ENCODE measurements around the gene TRIM66. TPM values are rescaled to one million over a fixed set of nuclear protein-coding genes. Genes with fewer than 3 reads are reported as not detected.

TRIM66 gene
- total and polyA plus RNA-seq, 9 of the 15 experiments (the other 6 are each of a cell fraction or from before 2014, with no cell fraction given), result 1.1 to 7.3 (median 4.9) TPM

GRCh38 chr11:8730697-8731020 is 48.2 kb upstream of the TRIM66 start (continued):
- TF ChIP-seq, protein P1, sequence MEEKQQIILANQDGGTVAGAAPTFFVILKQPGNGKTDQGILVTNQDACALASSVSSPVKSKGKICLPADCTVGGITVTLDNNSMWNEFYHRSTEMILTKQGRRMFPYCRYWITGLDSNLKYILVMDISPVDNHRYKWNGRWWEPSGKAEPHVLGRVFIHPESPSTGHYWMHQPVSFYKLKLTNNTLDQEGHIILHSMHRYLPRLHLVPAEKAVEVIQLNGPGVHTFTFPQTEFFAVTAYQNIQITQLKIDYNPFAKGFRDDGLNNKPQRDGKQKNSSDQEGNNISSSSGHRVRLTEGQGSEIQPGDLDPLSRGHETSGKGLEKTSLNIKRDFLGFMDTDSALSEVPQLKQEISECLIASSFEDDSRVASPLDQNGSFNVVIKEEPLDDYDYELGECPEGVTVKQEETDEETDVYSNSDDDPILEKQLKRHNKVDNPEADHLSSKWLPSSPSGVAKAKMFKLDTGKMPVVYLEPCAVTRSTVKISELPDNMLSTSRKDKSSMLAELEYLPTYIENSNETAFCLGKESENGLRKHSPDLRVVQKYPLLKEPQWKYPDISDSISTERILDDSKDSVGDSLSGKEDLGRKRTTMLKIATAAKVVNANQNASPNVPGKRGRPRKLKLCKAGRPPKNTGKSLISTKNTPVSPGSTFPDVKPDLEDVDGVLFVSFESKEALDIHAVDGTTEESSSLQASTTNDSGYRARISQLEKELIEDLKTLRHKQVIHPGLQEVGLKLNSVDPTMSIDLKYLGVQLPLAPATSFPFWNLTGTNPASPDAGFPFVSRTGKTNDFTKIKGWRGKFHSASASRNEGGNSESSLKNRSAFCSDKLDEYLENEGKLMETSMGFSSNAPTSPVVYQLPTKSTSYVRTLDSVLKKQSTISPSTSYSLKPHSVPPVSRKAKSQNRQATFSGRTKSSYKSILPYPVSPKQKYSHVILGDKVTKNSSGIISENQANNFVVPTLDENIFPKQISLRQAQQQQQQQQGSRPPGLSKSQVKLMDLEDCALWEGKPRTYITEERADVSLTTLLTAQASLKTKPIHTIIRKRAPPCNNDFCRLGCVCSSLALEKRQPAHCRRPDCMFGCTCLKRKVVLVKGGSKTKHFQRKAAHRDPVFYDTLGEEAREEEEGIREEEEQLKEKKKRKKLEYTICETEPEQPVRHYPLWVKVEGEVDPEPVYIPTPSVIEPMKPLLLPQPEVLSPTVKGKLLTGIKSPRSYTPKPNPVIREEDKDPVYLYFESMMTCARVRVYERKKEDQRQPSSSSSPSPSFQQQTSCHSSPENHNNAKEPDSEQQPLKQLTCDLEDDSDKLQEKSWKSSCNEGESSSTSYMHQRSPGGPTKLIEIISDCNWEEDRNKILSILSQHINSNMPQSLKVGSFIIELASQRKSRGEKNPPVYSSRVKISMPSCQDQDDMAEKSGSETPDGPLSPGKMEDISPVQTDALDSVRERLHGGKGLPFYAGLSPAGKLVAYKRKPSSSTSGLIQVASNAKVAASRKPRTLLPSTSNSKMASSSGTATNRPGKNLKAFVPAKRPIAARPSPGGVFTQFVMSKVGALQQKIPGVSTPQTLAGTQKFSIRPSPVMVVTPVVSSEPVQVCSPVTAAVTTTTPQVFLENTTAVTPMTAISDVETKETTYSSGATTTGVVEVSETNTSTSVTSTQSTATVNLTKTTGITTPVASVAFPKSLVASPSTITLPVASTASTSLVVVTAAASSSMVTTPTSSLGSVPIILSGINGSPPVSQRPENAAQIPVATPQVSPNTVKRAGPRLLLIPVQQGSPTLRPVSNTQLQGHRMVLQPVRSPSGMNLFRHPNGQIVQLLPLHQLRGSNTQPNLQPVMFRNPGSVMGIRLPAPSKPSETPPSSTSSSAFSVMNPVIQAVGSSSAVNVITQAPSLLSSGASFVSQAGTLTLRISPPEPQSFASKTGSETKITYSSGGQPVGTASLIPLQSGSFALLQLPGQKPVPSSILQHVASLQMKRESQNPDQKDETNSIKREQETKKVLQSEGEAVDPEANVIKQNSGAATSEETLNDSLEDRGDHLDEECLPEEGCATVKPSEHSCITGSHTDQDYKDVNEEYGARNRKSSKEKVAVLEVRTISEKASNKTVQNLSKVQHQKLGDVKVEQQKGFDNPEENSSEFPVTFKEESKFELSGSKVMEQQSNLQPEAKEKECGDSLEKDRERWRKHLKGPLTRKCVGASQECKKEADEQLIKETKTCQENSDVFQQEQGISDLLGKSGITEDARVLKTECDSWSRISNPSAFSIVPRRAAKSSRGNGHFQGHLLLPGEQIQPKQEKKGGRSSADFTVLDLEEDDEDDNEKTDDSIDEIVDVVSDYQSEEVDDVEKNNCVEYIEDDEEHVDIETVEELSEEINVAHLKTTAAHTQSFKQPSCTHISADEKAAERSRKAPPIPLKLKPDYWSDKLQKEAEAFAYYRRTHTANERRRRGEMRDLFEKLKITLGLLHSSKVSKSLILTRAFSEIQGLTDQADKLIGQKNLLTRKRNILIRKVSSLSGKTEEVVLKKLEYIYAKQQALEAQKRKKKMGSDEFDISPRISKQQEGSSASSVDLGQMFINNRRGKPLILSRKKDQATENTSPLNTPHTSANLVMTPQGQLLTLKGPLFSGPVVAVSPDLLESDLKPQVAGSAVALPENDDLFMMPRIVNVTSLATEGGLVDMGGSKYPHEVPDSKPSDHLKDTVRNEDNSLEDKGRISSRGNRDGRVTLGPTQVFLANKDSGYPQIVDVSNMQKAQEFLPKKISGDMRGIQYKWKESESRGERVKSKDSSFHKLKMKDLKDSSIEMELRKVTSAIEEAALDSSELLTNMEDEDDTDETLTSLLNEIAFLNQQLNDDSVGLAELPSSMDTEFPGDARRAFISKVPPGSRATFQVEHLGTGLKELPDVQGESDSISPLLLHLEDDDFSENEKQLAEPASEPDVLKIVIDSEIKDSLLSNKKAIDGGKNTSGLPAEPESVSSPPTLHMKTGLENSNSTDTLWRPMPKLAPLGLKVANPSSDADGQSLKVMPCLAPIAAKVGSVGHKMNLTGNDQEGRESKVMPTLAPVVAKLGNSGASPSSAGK (IDR thresholded peaks at IDR 0.05), result no peak
- TF ChIP-seq FOXA3 (CRISPR knock-in tag; conservative IDR thresholded peaks at IDR 0.05 in 1 of 2, IDR thresholded peaks at IDR 0.05 in 1 of 2), result no peak
- no peak for TF ChIP-seq SMAD3 (CRISPR knock-in tag; conservative IDR thresholded peaks at IDR 0.05)
- TF ChIP-seq BRCA1 (IDR thresholded peaks at IDR 0.05), result no peak
- TF ChIP-seq BRCA1 (CRISPR knock-in tag; IDR thresholded peaks at IDR 0.05), result no peak
- no peak for TF ChIP-seq ZNF586 (CRISPR knock-in tag; conservative IDR thresholded peaks at IDR 0.05)
- TF ChIP-seq EGR1 (conservative IDR thresholded peaks at IDR 0.05), result 0 out of 2 replicates have a peak, but pooled peaks have one; percentile 4

Measured in K562 (cell line).